OCI-LY7 (cell line): ENCODE data around the gene TRMT44.

Source experiments
- CTCF ChIP-seq: fragments of 200-600 bp; sonication (generic); conservative IDR thresholded peaks from 2 replicates; pipeline ENCODE4 v1.5.1; 2014; ENCODE audit warnings: mild to moderate bottlenecking, antibody characterized with exemption, low read length, moderate library complexity, mixed read lengths
- EZH2phosphoT487 ChIP-seq: fragments of 200-600 bp; sonication (generic); IDR thresholded peaks from 2 replicates; pipeline ENCODE4 v1.6.1; 2018; ENCODE audit warnings: low read depth, borderline replicate concordance, mild to moderate bottlenecking, mixed run types, antibody characterized with exemption, low read length, moderate library complexity, mixed read lengths

DNA sequence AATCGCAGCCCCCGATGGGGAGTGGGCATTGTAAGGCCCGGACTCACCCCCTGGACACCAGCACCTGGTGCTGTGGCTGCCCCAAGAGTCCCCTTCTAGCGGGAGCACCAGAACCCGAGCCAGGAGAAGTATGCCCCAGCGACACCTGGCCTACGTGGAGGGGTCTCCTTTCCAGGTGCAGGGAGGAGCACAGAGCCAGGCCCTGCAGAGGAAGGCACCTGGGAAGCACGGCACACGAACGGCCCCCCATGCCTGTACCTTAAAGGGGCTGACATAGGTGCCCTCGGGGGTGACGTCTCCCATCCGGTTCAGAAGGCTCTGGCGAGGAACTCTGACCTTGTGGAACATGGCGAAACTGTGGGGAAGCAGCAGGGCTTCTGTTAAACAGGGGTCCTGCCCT is 41.3 kb upstream of the TRMT44 start:
- no peak for TF ChIP-seq CTCF
- no peak for TF ChIP-seq EZH2phosphoT487
